Ammon's horn (tissue), 1 donor: ENCODE measurements around the gene EFNA2.
"Not testable (repeated sequence)": the region's sequence is repeated elsewhere in the genome, so short reads cannot be mapped to it uniquely, and the experiment has no call there.

ENCODE experiments used
- DNase-seq: peaks from one replicate; pipeline ENCODE4 v3.0.0-alpha.2; 2016; ENCODE audit warnings: low spot score

Gene EFNA2

DNA sequence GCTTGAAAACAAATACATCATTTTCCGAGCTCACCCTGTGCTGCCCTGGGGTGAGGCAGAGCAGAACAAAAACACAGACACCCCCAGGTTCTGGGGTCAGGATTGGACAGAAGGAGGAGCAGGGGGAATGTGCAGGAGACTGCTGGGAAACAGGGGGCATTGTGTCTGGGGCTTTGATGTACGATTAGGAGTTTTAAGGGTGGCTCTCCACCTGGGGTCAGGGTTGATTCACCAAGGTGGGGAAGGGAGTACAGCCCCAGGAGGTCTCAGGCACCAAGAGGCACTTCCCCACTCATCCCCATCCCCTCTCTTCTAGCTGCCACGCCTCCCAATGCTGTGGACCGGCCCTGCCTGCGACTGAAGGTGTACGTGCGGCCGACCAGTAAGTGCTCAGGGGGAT lies 12.6 kb downstream of the EFNA2 start:
- no peak for DNase-seq

DNA sequence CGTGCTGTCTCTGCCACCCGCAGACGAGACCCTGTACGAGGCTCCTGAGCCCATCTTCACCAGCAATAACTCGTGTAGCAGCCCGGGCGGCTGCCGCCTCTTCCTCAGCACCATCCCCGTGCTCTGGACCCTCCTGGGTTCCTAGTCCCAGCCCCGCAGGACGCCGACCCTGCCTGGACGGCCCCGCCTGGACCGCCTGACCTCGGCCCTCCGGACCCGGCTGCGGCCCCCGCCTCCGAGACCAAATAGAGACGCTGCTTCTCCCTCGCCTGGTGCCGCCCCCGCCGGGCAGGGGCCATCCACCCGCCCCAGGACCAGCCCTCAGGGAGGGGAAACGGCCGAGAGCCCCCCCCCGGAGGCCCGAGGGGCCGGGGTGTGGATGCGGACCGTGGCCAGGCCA lies 14.1 kb downstream of the EFNA2 start:
- no peak for DNase-seq

DNA sequence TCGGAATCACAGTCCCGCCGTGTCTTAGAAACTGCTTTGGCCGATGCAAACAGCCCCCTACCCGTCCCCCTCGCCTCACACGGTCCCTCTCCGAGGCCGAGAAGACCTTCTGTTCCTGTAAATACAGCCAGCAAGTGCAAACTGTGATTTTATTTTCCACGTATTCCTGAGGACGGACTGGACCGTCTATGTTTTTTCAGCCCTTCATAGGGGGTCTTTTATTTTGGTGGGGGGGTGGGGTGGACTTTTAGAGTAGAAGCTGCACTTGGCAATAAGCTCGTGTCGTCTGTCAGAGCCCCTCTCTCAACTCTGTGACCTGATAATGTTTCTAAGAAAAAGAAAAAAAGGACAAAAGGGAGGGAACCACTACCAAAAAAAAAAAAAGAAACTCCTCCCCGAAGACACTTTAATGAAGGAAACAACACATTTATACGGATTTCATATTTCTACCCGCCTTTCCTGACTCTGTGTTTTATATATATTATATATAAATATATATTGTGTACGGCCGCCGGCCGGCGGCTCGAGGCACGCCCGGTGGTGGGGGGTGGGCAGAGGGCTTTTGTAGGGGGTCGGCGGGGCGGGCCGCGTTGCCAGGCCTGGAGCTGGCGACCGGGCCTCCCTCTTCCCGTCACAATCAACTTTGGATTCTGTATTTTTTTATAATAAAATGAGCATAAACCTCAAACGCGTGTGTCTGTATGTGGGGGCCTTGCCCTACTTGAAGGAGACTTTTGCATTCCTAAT lies 15.2 kb downstream of the EFNA2 start:
- DNase-seq = no peak

GRCh38 chr19:1302533-1303239 lies 17.0 kb downstream of the EFNA2 start:
- peak; percentile 81 for DNase-seq

DNA sequence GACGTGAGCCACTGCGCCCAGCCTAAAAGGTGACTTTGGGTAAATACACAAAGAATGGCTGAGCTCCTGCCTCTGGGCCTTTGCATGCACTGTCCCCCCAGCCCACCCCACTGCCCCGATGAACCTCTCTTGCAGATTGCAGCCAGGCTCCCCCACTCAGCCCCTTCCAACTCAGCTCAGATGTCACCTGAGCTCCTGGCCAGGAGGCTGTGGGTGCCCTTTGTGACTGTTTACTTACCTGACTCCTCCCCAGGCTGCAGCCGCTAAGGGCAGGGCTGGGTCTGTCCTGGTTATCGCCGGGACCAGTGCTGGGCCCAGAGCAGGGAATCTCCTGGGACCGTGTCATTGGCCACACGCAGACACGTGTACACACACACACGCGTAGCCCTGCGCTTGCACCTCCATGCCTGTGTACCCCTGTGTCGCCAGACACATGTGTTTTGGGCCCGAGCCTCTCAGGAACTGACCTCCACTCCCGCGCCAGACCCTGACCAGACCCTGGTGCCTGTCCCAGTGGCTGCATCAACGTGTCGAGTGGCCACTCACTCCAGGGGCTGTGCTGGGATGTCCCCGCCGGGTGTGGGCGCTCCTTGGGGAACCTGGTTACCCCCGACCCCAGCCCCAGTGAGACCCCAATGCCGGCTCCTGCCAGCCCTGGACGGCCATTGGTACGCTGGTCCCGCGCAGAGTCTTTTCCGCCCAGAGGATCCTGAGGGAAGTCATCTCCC lies 18.7 kb downstream of the EFNA2 start:
- no peak for DNase-seq

DNA sequence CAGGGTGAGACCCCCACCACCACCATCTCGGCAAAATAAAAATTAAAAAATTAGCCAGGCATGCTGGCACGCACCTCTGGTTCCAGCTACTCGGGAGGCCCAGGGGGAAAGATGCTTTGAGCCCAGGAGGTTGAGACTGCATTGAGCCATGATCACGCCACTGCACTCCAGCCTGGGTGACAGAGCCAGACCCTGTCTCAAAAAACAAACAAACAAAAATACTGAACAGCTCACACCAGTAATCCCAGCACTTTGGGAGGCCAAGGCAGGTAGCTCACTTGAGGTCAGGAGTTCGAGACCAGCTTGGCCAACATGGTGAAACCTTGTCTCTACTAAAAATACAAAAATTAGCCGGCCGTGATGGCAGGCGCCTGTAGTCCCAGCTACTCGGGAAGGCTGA lies 19.7 kb downstream of the EFNA2 start:
- DNase-seq = not testable (repeated sequence)

GRCh38 chr19:1307320-1307719 lies 21.6 kb downstream of the EFNA2 start:
- DNase-seq = no peak

GRCh38 chr19:1307755-1308303 lies 22.2 kb downstream of the EFNA2 start:
- no peak for DNase-seq

- DNase-seq = no peak
Measured at GRCh38 chr19:1308718-1309117, 23.0 kb downstream of the EFNA2 start.

GRCh38 chr19:1309977-1310852 lies 24.5 kb downstream of the EFNA2 start:
- DNase-seq = no peak

GRCh38 chr19:1310853-1311180 lies 25.1 kb downstream of the EFNA2 start:
- no peak for DNase-seq

DNA sequence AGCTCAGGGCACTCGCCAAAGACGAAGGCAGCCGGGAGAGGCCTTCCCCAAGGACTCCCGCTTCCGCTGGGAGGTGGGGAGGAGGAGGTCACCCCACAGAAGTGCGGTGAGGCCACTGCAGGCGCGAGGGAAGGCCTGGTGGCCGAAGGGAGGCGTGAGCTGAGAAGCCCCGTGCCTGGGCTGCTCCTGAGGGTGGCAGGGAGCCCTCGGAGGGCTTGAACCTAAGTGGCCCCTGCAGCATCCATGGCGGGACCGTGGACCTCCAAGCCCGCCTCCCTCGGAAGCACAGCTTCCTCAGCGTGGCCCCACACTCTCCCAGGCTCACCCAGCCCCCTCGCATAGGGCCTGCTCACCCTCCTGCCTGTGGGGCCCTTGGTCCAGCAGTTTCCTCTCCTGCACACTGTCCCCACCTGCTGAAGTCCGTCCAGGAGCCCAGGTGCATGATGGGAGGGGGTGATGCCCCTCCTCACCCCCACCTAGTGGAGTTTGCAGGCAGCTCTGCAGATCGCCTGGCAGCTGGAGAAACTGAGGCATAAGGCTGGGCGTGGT lies 25.9 kb downstream of the EFNA2 start:
- DNase-seq = no peak

DNA sequence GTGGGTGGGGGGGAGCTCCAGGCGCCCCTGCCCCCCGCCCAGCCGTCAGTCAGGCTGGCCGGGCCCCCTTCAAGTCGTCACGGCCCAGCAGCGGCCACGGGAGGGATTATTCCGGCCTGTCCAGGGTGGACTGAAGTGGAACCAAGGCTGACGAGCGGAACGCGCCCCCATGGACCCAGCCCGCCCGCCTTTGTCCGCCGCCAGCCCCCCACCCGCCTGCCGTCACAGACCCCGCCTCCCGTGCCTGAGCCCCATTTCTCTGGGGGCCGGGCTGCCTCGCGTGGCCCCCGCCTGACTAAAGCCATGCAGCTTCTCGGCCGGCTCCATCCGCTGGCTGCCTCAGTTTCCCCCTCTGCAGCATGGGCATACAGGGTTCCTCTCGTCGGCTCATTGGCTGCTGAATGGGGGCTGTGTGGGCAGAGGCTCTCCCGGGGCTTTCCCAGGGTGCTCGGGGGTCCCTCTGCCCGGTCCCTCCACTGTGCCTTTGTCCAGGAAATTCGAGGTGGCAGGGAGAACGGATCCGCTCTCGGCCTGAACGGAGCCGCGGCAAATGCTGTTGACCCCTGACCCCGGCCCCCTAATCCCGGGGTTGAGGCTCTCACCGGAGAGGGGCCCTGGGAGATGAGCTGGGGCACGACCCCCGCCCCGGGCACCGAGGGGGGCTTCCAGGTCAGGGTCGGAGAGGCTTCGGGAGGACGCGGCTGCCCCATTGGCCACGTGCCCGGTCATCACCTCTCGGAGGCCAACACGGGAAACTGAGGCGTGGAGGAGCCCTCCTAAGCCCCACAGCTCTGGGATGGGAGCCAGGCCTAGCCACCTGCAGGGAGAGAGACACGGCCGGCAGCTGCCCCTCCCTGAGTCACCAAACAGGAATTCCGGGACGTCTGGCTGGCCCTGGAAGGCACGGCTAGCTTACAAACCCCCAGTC lies 27.4 kb downstream of the EFNA2 start:
- no peak for DNase-seq

- no peak for DNase-seq
Measured at GRCh38 chr19:1313695-1314613, 28.3 kb downstream of the EFNA2 start.

DNA sequence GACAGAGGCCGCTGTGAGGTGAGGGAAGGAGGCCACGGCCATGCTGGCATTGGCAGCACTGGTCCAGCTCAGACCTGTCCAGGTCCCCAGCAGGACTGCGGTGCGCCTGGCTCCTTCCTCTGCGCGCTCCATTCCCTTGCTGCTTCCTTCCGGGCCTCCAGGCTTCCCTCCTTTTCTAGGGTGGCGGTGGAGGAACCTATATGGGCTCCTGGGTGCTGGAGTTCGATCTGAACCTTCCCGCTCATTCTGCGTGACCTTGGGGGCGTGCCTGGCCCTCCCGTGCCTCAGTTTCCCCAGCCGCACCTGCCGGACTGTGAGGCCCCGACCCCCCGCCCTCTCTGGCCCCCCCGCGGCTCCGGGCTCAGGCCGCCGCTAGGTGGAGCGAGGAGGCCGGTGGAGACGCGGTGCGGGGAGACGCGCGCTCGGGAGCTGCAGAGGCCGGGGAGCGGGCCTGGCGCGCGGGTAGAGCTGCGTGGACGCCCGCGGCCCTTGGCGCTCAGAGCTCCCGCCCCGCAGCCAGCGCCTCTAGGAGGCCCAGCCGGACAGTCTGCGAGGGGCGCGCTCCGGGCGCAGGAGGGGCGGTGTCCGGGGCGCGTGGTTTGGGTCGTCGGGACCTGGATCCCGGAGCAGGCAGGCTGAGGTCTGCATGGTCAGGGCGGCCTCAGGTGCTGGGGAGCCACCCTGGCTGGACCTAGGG lies 29.9 kb downstream of the EFNA2 start:
- peak; percentile 64 for DNase-seq

DNA sequence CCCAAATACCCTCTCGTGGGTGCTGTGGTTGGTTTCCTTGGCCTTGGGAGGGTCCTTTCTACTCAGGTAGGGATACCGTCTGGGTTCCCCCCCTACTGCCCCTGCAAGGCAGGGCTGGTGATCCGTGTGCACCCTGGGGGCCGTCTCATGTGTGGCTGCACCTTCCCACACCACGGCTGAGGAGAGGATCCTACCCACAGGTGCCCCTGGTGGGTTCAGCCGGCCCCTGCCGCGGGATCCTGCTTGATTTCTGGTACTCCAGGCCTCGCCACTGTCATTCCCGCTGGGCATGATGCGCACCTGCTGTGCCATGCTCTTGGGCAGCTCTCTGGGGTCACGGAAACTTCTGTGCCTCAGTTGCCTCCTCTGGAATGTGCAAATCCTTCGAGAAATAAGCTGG lies 30.8 kb downstream of the EFNA2 start:
- no peak for DNase-seq

DNA sequence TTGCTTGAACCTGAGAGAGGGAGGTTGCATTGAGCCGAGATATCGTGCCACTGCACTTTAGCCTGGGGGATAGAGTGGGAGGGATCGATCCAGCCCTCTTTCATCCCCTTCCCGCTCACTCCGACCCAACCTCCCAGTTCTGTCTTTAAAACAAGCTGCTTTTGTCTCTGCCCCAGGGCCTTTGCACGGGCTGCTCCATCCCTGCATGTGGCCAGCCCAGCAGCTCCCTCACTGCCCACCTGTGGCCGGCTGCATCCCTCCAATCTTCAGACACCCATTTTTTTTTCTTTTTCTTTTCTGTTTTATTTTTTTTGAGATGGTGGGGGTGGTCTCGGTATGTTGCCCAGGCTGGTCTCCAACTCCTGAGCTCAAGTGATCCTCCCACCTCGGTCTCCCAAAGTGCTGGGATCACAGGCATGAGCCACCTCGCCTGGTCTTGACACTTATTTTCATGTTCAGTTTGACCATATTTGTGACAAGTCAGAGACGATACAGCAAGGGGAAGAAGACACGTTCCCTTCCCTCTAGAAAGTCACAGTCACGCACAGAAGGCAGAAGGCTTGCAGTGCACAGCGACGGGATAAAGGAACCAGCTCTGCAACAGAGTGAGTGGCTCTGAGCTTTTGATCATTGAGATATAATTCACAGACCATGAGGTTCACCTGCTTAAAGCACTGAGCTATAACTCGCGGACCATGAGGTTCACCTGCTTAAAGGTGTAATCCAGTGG lies 31.8 kb downstream of the EFNA2 start:
- DNase-seq = no peak
